Measurements from ENCODE around the gene TGFB2.

The TGFB2 gene

GRCh38 chr1:218478336-218478735 is 133.2 kb downstream of the TGFB2 start:
- no peaks in the 10 kb centered on the region for H3K27me3 ChIP-seq (ENCODE audit: low read depth, low read length)
- TF ChIP-seq EZH2phosphoT487 (IDR thresholded peaks at IDR 0.05; ENCODE audit: low read depth) = no peak
- TF ChIP-seq, protein P1, sequence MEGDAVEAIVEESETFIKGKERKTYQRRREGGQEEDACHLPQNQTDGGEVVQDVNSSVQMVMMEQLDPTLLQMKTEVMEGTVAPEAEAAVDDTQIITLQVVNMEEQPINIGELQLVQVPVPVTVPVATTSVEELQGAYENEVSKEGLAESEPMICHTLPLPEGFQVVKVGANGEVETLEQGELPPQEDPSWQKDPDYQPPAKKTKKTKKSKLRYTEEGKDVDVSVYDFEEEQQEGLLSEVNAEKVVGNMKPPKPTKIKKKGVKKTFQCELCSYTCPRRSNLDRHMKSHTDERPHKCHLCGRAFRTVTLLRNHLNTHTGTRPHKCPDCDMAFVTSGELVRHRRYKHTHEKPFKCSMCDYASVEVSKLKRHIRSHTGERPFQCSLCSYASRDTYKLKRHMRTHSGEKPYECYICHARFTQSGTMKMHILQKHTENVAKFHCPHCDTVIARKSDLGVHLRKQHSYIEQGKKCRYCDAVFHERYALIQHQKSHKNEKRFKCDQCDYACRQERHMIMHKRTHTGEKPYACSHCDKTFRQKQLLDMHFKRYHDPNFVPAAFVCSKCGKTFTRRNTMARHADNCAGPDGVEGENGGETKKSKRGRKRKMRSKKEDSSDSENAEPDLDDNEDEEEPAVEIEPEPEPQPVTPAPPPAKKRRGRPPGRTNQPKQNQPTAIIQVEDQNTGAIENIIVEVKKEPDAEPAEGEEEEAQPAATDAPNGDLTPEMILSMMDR (IDR thresholded peaks at IDR 0.05; ENCODE audit: low read depth, low read length) = no peak
- H3K79me2 ChIP-seq (ENCODE audit: low read length) = no peaks in the 10 kb centered on the region
- H2AFZ ChIP-seq (ENCODE audit: low read depth, low read length) = no peak overlapping the region
- no peaks in the 10 kb centered on the region for H4K20me1 ChIP-seq (ENCODE audit: insufficient read depth, low read length)
- H3K9ac ChIP-seq (ENCODE audit: low read length) = no peak overlapping the region
- no peaks in the 10 kb centered on the region for H3K9me3 ChIP-seq (ENCODE audit: insufficient read depth, low read length)
- no peak overlapping the region for H3K4me3 ChIP-seq (ENCODE audit: low read length)
- H3K4me2 ChIP-seq (ENCODE audit: low read length) = no peak overlapping the region
- no peak overlapping the region for H3K27ac ChIP-seq (ENCODE audit: low read length)
- peaks cover 38% of the 10 kb centered on the region for H3K4me1 ChIP-seq (ENCODE audit: low read length)
- H3K36me3 ChIP-seq (replicated peaks; ENCODE audit: low read depth, low read length) = no peaks in the 10 kb centered on the region

- H3K27me3 ChIP-seq (ENCODE audit: low read depth, low read length) = no peaks in the 10 kb centered on the region
- no peak overlapping the region for H3K4me3 ChIP-seq (ENCODE audit: low read length)
- no peak overlapping the region for H2AFZ ChIP-seq (ENCODE audit: low read depth, low read length)
- H3K4me1 ChIP-seq (ENCODE audit: low read length) = peaks cover 26% of the 10 kb centered on the region
- no peak overlapping the region for H3K9ac ChIP-seq (ENCODE audit: low read length)
- peaks cover 2% of the 10 kb centered on the region; the same call in 1 of the 2 replicates for H3K9me3 ChIP-seq (ENCODE audit: insufficient read depth, low read length)
- H3K4me2 ChIP-seq (ENCODE audit: low read length) = no peak overlapping the region
- TF ChIP-seq EZH2phosphoT487 (IDR thresholded peaks at IDR 0.05; ENCODE audit: low read depth) = no peak
- TF ChIP-seq, protein P1 (IDR thresholded peaks at IDR 0.05; ENCODE audit: low read depth, low read length) = no peak
- H4K20me1 ChIP-seq (ENCODE audit: insufficient read depth, low read length) = no peaks in the 10 kb centered on the region
- H3K36me3 ChIP-seq (replicated peaks; ENCODE audit: low read depth, low read length) = no peaks in the 10 kb centered on the region
- H3K27ac ChIP-seq (ENCODE audit: low read length) = no peak overlapping the region
- H3K79me2 ChIP-seq (ENCODE audit: low read length) = no peaks in the 10 kb centered on the region
These were observed 134.4 kb downstream of the TGFB2 start for GRCh38 chr1:218479436-218480115.

DNA sequence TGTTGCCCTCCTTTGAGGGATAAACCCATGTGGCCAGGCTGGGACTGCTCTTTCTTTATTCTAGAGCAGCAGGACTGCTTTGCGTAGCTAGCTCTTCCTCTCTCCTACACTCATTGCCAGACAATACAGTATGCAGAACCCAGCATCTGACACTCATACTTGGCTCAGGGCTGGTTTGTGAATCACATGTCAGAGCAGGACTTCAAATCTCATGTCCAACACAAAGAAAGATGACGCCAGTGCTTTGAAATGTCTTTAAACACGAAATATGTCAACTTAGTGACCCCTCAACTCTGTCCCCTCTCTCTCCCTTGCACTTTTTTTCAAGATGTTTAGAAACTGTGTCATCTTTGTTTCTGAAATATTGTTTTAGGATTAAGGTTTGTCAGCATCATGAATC is 135.0 kb downstream of the TGFB2 start:
- no peak overlapping the region for H3K4me2 ChIP-seq (ENCODE audit: low read length)
- no peaks in the 10 kb centered on the region for H3K36me3 ChIP-seq (replicated peaks; ENCODE audit: low read depth, low read length)
- peaks cover 4% of the 10 kb centered on the region; the same call in 1 of the 2 replicates for H3K9me3 ChIP-seq (ENCODE audit: insufficient read depth, low read length)

DNA sequence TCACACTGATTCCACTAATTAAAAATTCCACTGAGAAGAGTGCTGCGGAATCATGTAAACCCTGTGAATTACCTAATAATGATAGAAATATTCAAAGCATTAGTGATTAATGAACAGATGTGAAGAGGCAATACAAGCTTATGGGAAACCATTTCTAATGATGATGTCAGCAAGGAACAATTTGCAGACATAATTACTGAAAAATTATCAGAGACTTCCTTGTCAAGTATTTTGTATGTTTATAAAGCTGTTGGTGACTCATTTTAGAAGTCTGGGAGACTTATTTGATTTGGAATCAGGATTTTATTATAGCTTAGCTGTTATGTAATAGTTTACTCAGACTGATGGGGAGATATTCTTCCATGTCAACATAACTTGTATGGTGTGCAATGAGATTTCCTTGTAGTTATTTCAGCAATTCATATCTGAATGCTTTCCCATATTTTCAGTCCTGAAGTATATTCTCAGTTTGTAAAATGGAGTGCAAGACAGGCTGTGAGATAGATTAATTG is 135.5 kb downstream of the TGFB2 start:
- peaks cover 15% of the 10 kb centered on the region for H3K4me1 ChIP-seq (ENCODE audit: low read length)
- H3K9ac ChIP-seq (ENCODE audit: low read length) = no peak overlapping the region
- no peaks in the 10 kb centered on the region for H3K79me2 ChIP-seq (ENCODE audit: low read length)

More for the DNA sequence above, 135.0 kb downstream of the TGFB2 start:
- Histone ChIP-seq H3K27ac (ENCODE audit: low read length) (no peak overlapping the region), H2AFZ (ENCODE audit: low read depth, low read length) (no peak overlapping the region), H3K27me3 (ENCODE audit: low read depth, low read length) (no peaks in the 10 kb centered on the region), H3K79me2 (ENCODE audit: low read length) (no peaks in the 10 kb centered on the region), H4K20me1 (ENCODE audit: insufficient read depth, low read length) (no peaks in the 10 kb centered on the region), H3K9ac (ENCODE audit: low read length) (no peak overlapping the region), H3K4me3 (ENCODE audit: low read length) (no peak overlapping the region), H3K4me1 (ENCODE audit: low read length) (peaks cover 20% of the 10 kb centered on the region)
- TF ChIP-seq, protein P1 (IDR thresholded peaks at IDR 0.05; ENCODE audit: low read depth, low read length) = no peak
- TF ChIP-seq EZH2phosphoT487 (IDR thresholded peaks at IDR 0.05; ENCODE audit: low read depth) = no peak

More for the DNA sequence above, 135.5 kb downstream of the TGFB2 start:
- no peaks in the 10 kb centered on the region for H4K20me1 ChIP-seq (ENCODE audit: insufficient read depth, low read length)
- H3K27ac ChIP-seq (ENCODE audit: low read length) = no peak overlapping the region
- peaks cover 4% of the 10 kb centered on the region; the same call in 1 of the 2 replicates for H3K9me3 ChIP-seq (ENCODE audit: insufficient read depth, low read length)
- no peak for TF ChIP-seq EZH2phosphoT487 (IDR thresholded peaks at IDR 0.05; ENCODE audit: low read depth)
- no peak overlapping the region for H3K4me2 ChIP-seq (ENCODE audit: low read length)
- peaks cover 3% of the 10 kb centered on the region for H3K36me3 ChIP-seq (replicated peaks; ENCODE audit: low read depth, low read length)
- no peak overlapping the region for H3K4me3 ChIP-seq (ENCODE audit: low read length)
- H3K27me3 ChIP-seq (ENCODE audit: low read depth, low read length) = no peaks in the 10 kb centered on the region
- H2AFZ ChIP-seq (ENCODE audit: low read depth, low read length) = no peak overlapping the region
